ENCODE data around the gene PGGHG. TPM values are rescaled to one million over a fixed set of nuclear protein-coding genes. Genes with fewer than 3 reads are reported as not detected.

Gene PGGHG
- polyA plus RNA-seq, 3 donors, result 1.6 to 82.9 (median 2.1) TPM

DNA sequence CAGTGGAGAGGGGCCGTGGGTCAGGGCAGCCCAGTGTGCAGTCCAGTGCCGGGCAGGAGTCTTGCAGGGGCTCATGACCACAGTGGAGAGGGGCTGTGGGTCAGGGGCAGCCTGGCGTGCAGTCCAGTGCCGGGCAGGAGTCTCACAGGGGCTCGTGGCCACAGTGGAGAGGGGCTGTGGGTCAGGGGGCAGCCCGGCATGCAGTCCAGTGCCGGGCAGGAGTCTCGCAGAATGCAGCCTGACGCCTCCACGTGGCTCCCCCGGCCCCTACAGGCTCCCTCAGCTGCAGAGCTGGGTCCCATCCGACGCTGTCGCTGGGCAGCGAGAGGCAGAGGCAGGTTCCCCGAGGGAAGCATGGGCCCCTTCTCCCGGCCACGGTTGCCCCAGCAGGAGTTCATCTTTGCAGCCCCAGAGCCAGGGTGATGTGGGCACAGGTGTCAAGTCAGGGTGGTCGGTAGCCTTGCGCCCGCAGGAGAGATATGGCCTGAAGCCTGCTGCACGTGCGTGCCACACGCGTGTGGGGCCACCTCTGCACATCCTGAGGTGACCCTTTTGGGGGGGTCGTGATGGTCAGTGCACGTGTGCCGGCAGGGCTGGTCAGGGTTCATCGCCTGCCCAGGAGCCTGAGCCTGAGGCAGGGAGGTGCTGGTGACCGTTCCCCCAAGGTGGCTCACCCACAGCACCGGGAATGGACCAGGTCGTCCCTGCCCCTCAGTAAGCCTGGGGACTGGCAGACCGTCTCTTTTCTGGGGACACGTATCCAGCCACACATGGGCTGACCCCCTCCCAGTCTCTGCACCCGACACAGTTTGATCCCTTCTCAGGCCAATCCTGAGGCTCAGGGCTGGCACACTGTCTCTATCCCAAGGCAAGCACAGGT lies 7.5 kb downstream of the PGGHG start:
- Histone ChIP-seq H3K79me2 (ENCODE audit: insufficient read depth, low read length) (no peaks in the 10 kb centered on the region), H4K20me1 (ENCODE audit: insufficient read depth, low read length) (no peaks in the 10 kb centered on the region), H3K4me3 (replicated peaks in 1 of 3; ENCODE audit: low read depth in 2 of 3, low read length in 3 of 3) (no peak overlapping the region), H3K4me1 (ENCODE audit: control insufficient read depth in 1 of 2, insufficient read depth in 2 of 2, low read length in 2 of 2) (peaks cover 7 to 9% of the 10 kb centered on the region in 2 donors), H3K4me2 (replicated peaks; ENCODE audit: extremely low read depth, low read length, poor library complexity, severe bottlenecking) (no peak overlapping the region), H3K36me3 (replicated peaks in 1 of 2; ENCODE audit: control insufficient read depth in 1 of 2, insufficient read depth in 2 of 2, low read length in 2 of 2) (no peaks in the 10 kb centered on the region), H2AFZ (ENCODE audit: insufficient read depth, low read depth, low read length, poor library complexity, severe bottlenecking) (no peak overlapping the region), H3K9me3 (replicated peaks in 1 of 2; ENCODE audit: control insufficient read depth in 1 of 2, insufficient read depth in 1 of 2, low read length in 2 of 2) (no peaks in the 10 kb centered on the region), H3K9ac (ENCODE audit: insufficient read depth, low read length, poor library complexity, severe bottlenecking) (no peak overlapping the region), H3K27me3 (ENCODE audit: control insufficient read depth in 2 of 2, insufficient read depth in 2 of 2, low read length in 2 of 2) (peaks cover 0 to 6% of the 10 kb centered on the region in 2 donors), H3K27ac (ENCODE audit: low read depth in 1 of 2, low read length in 2 of 2) (no peak overlapping the region)
- peaks cover 15 to 53% (median 23%) of the 10 kb centered on the region in 3 donors for H3K27me3 Mint-ChIP-seq (ENCODE audit: low read depth in 3 of 3)
- H3K4me1 Mint-ChIP-seq, result peaks cover 6% of the 10 kb centered on the region
- intact Hi-C loops (cut with micrococcal nuclease), result no loop called here
- peaks cover 2 to 6% of the 10 kb centered on the region in 2 donors for H3K36me3 Mint-ChIP-seq
- WGBS (ENCODE audit: insufficient coverage), result 87% methylated on average over 35 of the region's 35 CpGs
- H3K9me3 Mint-ChIP-seq, result no peaks in the 10 kb centered on the region
- TF ChIP-seq, protein P1, sequence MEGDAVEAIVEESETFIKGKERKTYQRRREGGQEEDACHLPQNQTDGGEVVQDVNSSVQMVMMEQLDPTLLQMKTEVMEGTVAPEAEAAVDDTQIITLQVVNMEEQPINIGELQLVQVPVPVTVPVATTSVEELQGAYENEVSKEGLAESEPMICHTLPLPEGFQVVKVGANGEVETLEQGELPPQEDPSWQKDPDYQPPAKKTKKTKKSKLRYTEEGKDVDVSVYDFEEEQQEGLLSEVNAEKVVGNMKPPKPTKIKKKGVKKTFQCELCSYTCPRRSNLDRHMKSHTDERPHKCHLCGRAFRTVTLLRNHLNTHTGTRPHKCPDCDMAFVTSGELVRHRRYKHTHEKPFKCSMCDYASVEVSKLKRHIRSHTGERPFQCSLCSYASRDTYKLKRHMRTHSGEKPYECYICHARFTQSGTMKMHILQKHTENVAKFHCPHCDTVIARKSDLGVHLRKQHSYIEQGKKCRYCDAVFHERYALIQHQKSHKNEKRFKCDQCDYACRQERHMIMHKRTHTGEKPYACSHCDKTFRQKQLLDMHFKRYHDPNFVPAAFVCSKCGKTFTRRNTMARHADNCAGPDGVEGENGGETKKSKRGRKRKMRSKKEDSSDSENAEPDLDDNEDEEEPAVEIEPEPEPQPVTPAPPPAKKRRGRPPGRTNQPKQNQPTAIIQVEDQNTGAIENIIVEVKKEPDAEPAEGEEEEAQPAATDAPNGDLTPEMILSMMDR (IDR thresholded peaks at IDR 0.05), result no peak
- no peak overlapping the region for H3K4me3 Mint-ChIP-seq
- DNase-seq, result no peak
- no peak overlapping the region for H3K27ac Mint-ChIP-seq

- Histone ChIP-seq H3K4me3 (replicated peaks in 1 of 3; ENCODE audit: low read depth in 2 of 3, low read length in 3 of 3) (no peak overlapping the region), H3K27me3 (ENCODE audit: control insufficient read depth in 2 of 2, insufficient read depth in 2 of 2, low read length in 2 of 2) (peaks cover 0 to 6% of the 10 kb centered on the region in 2 donors), H3K79me2 (ENCODE audit: insufficient read depth, low read length) (no peaks in the 10 kb centered on the region), H3K9ac (ENCODE audit: insufficient read depth, low read length, poor library complexity, severe bottlenecking) (no peak overlapping the region), H3K4me1 (ENCODE audit: control insufficient read depth in 1 of 2, insufficient read depth in 2 of 2, low read length in 2 of 2) (peaks cover 7 to 9% of the 10 kb centered on the region in 2 donors), H2AFZ (ENCODE audit: insufficient read depth, low read depth, low read length, poor library complexity, severe bottlenecking) (no peak overlapping the region), H3K9me3 (replicated peaks in 1 of 2; ENCODE audit: control insufficient read depth in 1 of 2, insufficient read depth in 1 of 2, low read length in 2 of 2) (no peaks in the 10 kb centered on the region), H4K20me1 (ENCODE audit: insufficient read depth, low read length) (no peaks in the 10 kb centered on the region), H3K4me2 (replicated peaks; ENCODE audit: extremely low read depth, low read length, poor library complexity, severe bottlenecking) (no peak overlapping the region), H3K36me3 (replicated peaks in 1 of 2; ENCODE audit: control insufficient read depth in 1 of 2, insufficient read depth in 2 of 2, low read length in 2 of 2) (no peaks in the 10 kb centered on the region), H3K27ac (ENCODE audit: low read depth in 1 of 2, low read length in 2 of 2) (no peak overlapping the region)
- WGBS (ENCODE audit: insufficient coverage), result 73% methylated on average over 8 of the region's 13 CpGs
- intact Hi-C loops (cut with micrococcal nuclease), result no loop called here
- TF ChIP-seq, protein P1 (IDR thresholded peaks at IDR 0.05), result no peak
- Mint-ChIP-seq H3K36me3 (peaks cover 2 to 6% of the 10 kb centered on the region in 2 donors), H3K27me3 (ENCODE audit: low read depth in 3 of 3) (peaks cover 15 to 53% (median 25%) of the 10 kb centered on the region in 3 donors), H3K4me1 (peaks cover 6% of the 10 kb centered on the region), H3K4me3 (peak overlapping the region in 1 of 2 donors; percentile 15), H3K27ac (no peak overlapping the region), H3K9me3 (no peaks in the 10 kb centered on the region)
- no peak for DNase-seq
Measured at GRCh38 chr11:297051-297585, 8.2 kb downstream of the PGGHG start.

Data from CD14-positive monocyte (primary cell).